ENCODE measurements around the gene CDKN1C.

DNA sequence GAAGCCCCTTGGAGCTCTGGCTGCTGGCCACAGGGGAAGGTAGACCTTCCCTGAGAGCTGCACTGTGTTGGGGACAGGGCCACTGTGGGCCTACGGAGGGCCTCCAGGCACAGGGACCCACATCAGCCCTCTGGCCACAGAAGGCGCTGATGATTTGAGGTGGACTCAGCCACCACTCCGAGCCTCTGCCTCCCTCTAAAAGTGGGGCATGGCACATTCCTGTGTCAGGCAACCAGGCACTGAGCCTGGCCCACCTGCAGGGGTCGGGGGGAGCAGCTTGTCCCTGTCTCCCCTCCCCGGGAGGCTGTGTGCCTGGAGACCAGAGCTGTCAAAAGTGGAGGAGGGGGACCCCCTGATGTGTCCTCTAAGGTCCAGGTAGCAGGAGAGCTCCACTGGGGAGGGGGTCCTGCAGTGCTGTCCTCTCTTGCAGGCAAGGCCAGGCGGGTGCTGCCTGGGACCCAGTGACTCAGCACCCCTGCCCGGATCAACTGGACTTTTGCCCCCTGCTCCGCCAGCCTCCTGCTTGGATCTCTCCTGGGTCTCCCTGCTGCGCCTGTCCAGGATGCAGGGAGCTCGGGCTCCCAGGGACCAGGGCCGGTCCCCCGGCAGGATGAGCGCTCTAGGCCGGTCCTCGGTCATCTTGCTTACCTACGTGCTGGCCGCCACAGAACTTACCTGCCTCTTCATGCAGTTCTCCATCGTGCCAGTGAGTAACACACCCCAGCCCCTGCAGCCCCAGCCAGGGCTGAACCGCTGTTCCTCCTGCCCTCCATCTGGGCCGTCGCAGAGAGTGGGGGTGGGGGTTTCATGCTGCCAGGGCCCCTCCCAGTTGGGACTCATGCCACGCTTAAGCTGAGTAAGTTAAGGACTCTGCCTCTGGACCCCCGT lies 17.5 kb upstream of the CDKN1C start:
- TF ChIP-seq, protein P1, sequence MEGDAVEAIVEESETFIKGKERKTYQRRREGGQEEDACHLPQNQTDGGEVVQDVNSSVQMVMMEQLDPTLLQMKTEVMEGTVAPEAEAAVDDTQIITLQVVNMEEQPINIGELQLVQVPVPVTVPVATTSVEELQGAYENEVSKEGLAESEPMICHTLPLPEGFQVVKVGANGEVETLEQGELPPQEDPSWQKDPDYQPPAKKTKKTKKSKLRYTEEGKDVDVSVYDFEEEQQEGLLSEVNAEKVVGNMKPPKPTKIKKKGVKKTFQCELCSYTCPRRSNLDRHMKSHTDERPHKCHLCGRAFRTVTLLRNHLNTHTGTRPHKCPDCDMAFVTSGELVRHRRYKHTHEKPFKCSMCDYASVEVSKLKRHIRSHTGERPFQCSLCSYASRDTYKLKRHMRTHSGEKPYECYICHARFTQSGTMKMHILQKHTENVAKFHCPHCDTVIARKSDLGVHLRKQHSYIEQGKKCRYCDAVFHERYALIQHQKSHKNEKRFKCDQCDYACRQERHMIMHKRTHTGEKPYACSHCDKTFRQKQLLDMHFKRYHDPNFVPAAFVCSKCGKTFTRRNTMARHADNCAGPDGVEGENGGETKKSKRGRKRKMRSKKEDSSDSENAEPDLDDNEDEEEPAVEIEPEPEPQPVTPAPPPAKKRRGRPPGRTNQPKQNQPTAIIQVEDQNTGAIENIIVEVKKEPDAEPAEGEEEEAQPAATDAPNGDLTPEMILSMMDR (IDR thresholded peaks at IDR 0.05) = no peak
- TF ChIP-seq EZH2phosphoT487 (IDR thresholded peaks at IDR 0.05) = no peak

Measured in neural progenitor cell (in vitro differentiated cells).